Transverse colon (tissue), 4 donors: ENCODE measurements around the gene NCKAP5. TPM values are rescaled to one million over a fixed set of nuclear protein-coding genes. Genes with fewer than 3 reads are reported as not detected.

Experiments
- DNase-seq: peaks from one replicate; pipeline ENCODE4 v3.0.0-alpha.2; 2019
- H3K27ac ChIP-seq, 4 donors: fragments of 200-600 bp; sonication (generic); 2 replicates each; pipeline ENCODE4 v1.5.1; 2016 to 2018; ENCODE audit warnings: inconsistent platforms in 4 of 4
- H3K27me3 ChIP-seq: fragments of 200-600 bp; sonication (generic); 2 replicates; pipeline ENCODE4 v1.5.1; 2017; ENCODE audit warnings: inconsistent platforms
- H3K36me3 ChIP-seq, 4 donors: fragments of 200-600 bp; sonication (generic); 2 replicates each; pipeline ENCODE4 v1.5.1; 2017 to 2019; ENCODE audit warnings: inconsistent platforms in 4 of 4
- H3K4me1 ChIP-seq, 4 donors: fragments of 200-600 bp; sonication (generic); 2 replicates each; pipeline ENCODE4 v1.5.1; 2017 to 2020; ENCODE audit warnings: inconsistent platforms in 4 of 4
- H3K4me3 ChIP-seq, 4 donors: fragments of 200-600 bp; sonication (generic); 1 replicate in 1 of 4; 2 replicates in 3 of 4; pipeline versions ENCODE4 v1.5.1 to v1.6.1; 2017 to 2019; ENCODE audit warnings: inconsistent platforms in 4 of 4
- H3K9me3 ChIP-seq, 2 donors: fragments of 200-600 bp; sonication (generic); 2 replicates each; pipeline ENCODE4 v1.5.1; 2017 to 2019; ENCODE audit warnings: inconsistent platforms in 2 of 2
- CTCF ChIP-seq, 5 experiments: fragments of 200-600 bp in 3 of 5; fragments of 450-650 bp in 2 of 5; sonication (generic) in 3 of 5; IDR thresholded peaks; 1 replicate in 2 of 5; 2 replicates in 3 of 5; pipeline ENCODE4 v1.5.1; 2016 to 2017; ENCODE audit warnings: antibody characterized with exemption in 5 of 5, inconsistent platforms in 3 of 5, mild to moderate bottlenecking in 2 of 5, moderate library complexity in 1 of 5
- EP300 ChIP-seq: sonication (generic); formaldehyde crosslinking; IDR thresholded peaks from one replicate; pipeline ENCODE4 v1.6.1; 2017; ENCODE audit warnings: antibody characterized with exemption, low read depth
- POLR2A ChIP-seq: fragments of 450-650 bp; IDR thresholded peaks from one replicate; pipeline ENCODE4 v1.6.1; 2016; ENCODE audit warnings: antibody characterized with exemption, mild to moderate bottlenecking, moderate library complexity
- POLR2AphosphoS5 ChIP-seq, 3 donors: sonication (generic); formaldehyde crosslinking; IDR thresholded peaks; one replicate each; pipeline ENCODE4 v1.6.1; 2016; ENCODE audit warnings: antibody characterized with exemption in 3 of 3
- WGBS, 2 donors: methylation state at CpG; one replicate each; pipeline ENCODE4 v1.1.5; 2018; ENCODE audit warnings: low coverage in 1 of 2; 5-methylcytosine and 5-hydroxymethylcytosine counted together
- in situ Hi-C, 4 donors: fragments of 200-750 bp; cut with MboI; loops; one replicate each; pipeline versions ENCODE4 v1.15.0 to v1.15.1; 2017; ENCODE audit warnings: low sequenced_read_pairs in 3 of 4, low pct_ligation_motif_present in 1 of 4, low pct_unique_long_range_greater_than_20kb in 1 of 4
- intact Hi-C: fragments of 100-400 bp; cut with DNase I; formaldehyde crosslinking; loops from one replicate; pipeline ENCODE4 v1.15.1; 2023; ENCODE audit warnings: low total_unique reads
- total RNA-seq, 4 donors: library from RNA; depleted of rRNA; stranded (reverse); fragments of >200 nt; gene quantifications; one replicate each; pipeline ENCODE4 v1.1.0, GENCODE V29; 2016

NCKAP5 gene
- total RNA-seq, 4 donors from 2014 or later: 1.1 to 10.9 (median 5.0) TPM

DNA sequence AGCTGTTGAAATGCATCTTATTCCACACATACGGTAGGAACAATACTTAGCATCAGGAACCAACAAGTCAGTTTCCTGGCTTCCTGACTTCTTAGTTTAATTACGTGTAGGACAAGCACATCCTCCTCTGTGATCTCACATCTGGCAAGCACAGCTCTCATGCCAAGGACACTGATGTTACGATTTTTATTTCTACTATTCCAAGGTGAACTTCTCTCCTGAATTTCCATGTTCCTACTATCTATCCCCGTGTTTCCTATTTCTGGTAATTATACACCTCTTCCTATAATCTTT is 374.0 kb downstream of the NCKAP5 start:
- H3K27ac ChIP-seq: no peak overlapping the region
- H3K36me3 ChIP-seq: no peaks in the 10 kb centered on the region
- DNase-seq: no peak
- 71 to 72% methylated on average over 4 of the region's 4 CpGs for WGBS, 2 donors
- TF ChIP-seq CTCF (IDR thresholded peaks at IDR 0.05) (no peak), POLR2AphosphoS5 (IDR thresholded peaks at IDR 0.05) (no peak), EP300 (no peak), POLR2A (no peak)
- in situ Hi-C loops (no loop called here), intact Hi-C loops (no loop called here)
- no peaks in the 10 kb centered on the region for H3K27me3 ChIP-seq
- H3K4me3 ChIP-seq: no peak overlapping the region
- H3K4me1 ChIP-seq: no peaks in the 10 kb centered on the region
- no peaks in the 10 kb centered on the region for H3K9me3 ChIP-seq

DNA sequence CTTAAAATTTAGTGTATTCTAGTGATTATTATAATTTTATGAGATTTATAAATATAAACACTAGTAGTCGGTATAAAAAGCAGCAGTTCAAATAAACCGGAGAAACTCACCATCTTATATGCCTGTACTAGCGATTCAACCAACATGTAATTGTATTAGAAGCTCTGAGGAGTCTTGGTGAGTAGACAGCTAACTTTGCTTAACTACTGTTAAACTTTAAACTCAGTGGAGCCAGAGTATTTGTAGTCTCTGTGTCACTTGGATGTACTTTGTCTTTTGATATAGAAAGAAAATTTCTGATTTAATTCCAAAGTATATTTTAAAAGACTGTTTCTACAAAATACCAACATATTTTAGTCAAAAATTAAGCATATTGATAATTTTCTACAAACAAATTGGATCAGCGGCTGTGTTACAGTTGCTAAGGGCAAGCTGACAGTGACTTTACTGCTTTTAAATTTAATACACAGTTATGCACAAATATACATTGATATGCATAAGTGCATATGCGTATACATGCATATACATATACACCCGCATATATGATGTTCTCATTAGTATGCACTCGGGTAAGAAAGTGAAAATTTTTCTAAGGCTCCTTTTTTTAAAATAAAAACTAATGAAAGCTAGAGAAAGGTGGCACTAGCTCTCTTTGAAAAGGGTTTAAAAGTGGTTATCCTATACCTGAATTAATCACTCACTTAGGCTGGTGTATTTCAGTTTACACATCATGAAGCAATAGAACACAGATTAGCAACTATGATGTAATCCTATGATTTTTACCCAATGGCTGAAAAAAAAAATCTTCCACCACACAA is 374.5 kb downstream of the NCKAP5 start:
- H3K27me3 ChIP-seq: no peaks in the 10 kb centered on the region
- H3K4me3 ChIP-seq: no peak overlapping the region
- no peaks in the 10 kb centered on the region for H3K36me3 ChIP-seq
- no peak for DNase-seq
- H3K9me3 ChIP-seq: no peaks in the 10 kb centered on the region
- no peaks in the 10 kb centered on the region for H3K4me1 ChIP-seq
- no peak for TF ChIP-seq POLR2AphosphoS5 (IDR thresholded peaks at IDR 0.05)
- no peak for TF ChIP-seq EP300
- TF ChIP-seq POLR2A: no peak
- TF ChIP-seq CTCF (IDR thresholded peaks at IDR 0.05): no peak
- H3K27ac ChIP-seq: no peak overlapping the region
- 73 to 78% methylated on average over 7 of the region's 7 CpGs for WGBS, 2 donors
- in situ Hi-C loops: no loop called here
- intact Hi-C loops: no loop called here

- intact Hi-C loops: no loop called here
- Histone ChIP-seq H3K4me1 (no peaks in the 10 kb centered on the region), H3K36me3 (no peaks in the 10 kb centered on the region), H3K27ac (no peak overlapping the region), H3K4me3 (no peak overlapping the region), H3K27me3 (no peaks in the 10 kb centered on the region), H3K9me3 (no peaks in the 10 kb centered on the region)
- in situ Hi-C loops: no loop called here
- TF ChIP-seq POLR2AphosphoS5 (IDR thresholded peaks at IDR 0.05) (no peak), EP300 (no peak), POLR2A (no peak), CTCF (IDR thresholded peaks at IDR 0.05) (no peak)
- no peak for DNase-seq
- 83 to 88% methylated on average over 3 of the region's 3 CpGs for WGBS, 2 donors
These were observed 376.2 kb downstream of the NCKAP5 start for GRCh38 chr2:133192028-133192427.

DNA sequence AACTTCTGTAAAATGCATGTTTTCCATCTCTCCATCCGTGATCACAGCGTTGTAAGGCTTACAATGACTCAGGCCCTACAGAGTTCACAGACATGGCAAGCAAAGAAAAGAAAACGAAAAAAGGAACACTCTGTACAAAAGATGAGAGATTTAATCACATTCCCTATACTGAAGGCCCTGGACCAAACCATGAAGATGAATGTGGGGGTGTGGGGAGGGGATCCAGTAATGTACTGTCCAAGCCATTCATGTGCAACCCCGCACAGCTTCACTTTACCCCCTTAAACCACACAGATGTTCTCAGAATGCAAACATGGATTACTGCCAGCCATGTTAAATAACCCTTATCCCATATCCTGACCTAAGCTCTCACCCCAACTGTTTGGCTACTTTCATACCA is 391.1 kb downstream of the NCKAP5 start:
- Histone ChIP-seq H3K27ac (no peak overlapping the region), H3K9me3 (no peaks in the 10 kb centered on the region), H3K4me1 (no peaks in the 10 kb centered on the region), H3K27me3 (no peaks in the 10 kb centered on the region), H3K4me3 (no peak overlapping the region), H3K36me3 (no peaks in the 10 kb centered on the region)
- intact Hi-C loops (loop anchor here (10.0 kb wide), 1 partner anchor 632 kb away; no protein-coding TSS in a partner anchor), in situ Hi-C loops (loop anchor here in 2 of 4 donors (10.0 kb wide), 1 partner anchor 632 kb away; no protein-coding TSS in a partner anchor)
- WGBS, 2 donors: 83 to 85% methylated on average over 4 of the region's 4 CpGs
- DNase-seq: no peak
- no peak for TF ChIP-seq CTCF (IDR thresholded peaks at IDR 0.05)
